ENCODE results near the gene RFTN1.
A peak's percentile ranks its signal among the peaks of the same experiment; 100 is the strongest.
"Not testable (repeated sequence)": the region's sequence is repeated elsewhere in the genome, so short reads cannot be mapped to it uniquely, and the experiment has no call there.

RFTN1 gene

DNA sequence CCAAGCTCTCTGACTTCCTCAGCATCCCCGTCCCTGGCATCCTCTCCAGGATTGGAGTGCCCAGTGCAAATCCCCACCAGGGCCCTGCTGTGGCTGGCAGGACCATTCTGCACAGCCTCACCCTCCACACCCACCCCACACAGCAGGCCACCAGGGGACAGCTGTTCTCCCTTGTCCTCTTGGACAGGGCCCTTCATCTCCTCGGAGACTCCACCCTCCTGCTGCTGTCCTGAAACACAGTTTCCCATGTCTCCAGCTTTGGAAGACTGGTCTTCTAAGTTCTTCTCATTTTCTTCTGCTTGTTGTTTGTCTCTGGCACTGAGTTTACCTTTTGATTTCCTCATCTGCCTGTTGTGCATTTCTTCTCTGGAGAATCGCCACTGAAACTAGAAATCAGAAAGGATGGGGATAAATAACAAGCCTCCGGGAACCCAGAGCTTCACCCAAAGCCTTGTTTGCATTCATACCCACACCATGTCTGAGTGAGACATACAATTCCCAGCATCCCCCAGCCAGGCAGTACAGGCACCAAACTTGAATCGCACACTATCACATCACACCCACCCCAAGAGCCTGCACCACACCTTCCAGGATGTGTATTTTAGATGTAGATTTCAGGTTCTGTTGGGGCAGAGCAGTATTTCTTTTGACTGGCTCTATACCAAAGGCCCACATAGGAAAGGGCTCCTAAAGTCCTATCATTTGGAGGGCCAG lies 196.5 kb downstream of the RFTN1 start:
- DNase-seq, result no peak
- in situ Hi-C loops (cut with HindIII; ENCODE audit: low pct_ligation_motif_present, low pct_unique_long_range_greater_than_20kb, low sequenced_read_pairs), result no loop called here

DNA sequence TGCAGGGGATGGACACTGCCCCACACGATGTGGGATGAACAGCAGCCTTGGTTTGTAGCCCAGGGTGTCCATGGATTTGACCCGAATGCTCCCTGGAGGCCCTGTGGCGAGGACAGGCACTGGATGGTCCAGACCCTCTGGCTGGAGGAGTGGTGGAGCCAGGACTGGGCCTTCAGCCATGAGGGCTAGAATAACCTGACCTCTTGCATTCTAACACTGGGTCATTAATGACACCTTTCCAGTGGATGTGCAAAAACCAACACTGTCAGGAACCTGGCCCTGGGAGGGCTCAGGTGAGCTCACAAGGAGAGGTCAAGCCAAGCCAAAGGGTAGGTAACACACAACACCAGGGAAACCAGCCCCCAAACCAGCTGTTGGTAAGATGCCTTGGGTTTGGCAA lies 197.1 kb downstream of the RFTN1 start:
- DNase-seq, result no peak
- in situ Hi-C loops (cut with HindIII; ENCODE audit: low pct_ligation_motif_present, low pct_unique_long_range_greater_than_20kb, low sequenced_read_pairs), result no loop called here

DNA sequence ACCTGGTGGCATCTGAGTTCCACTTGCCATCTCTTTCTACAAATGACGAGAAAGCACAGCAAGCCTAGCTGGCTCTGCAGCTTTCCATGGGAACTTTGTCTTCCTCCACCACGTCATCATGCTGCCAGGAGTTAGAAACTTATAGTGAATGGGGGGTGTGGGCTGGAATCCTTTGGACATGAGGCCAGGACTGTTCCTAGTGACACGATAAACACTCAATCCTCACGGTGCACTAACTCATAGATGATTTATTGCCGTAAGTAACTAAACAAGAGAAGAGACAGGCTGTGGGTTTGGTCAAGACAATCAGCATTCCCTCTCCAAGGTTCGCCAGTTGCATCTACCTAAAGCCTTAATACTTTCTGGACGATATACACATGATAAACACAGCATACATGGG lies 197.9 kb downstream of the RFTN1 start:
- in situ Hi-C loops (cut with HindIII; ENCODE audit: low pct_ligation_motif_present, low pct_unique_long_range_greater_than_20kb, low sequenced_read_pairs), result no loop called here

DNA sequence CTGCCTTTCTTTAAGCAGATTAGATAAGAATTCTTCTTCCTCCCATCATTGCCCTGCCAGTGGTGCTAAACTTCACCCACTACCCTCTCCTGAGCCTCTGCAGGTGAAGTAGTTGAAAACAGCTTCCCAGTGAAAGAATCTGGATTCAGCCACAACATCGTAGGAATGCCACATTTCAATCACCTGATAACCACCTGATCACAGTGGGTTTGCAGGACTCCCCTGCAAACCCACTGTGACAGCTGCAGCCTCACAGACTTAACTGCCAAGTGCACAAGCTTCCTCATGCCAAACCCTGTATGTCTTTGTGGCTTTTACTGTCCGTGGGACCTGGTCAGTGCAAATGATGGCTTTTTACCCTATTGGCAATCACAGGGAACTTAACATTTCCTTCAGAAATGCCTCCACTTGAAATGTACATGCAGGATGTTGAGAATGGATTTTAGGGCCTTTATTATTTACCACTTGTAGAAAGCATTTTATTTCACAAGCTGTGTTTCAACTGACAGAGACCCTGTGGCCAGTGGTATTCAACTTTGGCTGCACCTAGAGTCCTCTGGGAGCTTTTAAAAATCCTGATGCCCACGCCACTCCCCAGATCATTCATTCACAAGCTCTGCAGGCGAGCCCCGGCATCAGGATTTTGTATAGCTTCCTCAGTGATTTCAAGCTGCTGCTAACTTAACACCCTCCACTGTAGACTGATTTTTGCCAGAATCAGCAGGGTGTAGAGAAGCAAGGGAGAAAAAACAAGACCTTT lies 199.4 kb downstream of the RFTN1 start:
- no peak for DNase-seq
- in situ Hi-C loops (cut with HindIII; ENCODE audit: low pct_ligation_motif_present, low pct_unique_long_range_greater_than_20kb, low sequenced_read_pairs), result no loop called here

More for the DNA sequence above, 197.9 kb downstream of the RFTN1 start:
- no peak for DNase-seq

DNA sequence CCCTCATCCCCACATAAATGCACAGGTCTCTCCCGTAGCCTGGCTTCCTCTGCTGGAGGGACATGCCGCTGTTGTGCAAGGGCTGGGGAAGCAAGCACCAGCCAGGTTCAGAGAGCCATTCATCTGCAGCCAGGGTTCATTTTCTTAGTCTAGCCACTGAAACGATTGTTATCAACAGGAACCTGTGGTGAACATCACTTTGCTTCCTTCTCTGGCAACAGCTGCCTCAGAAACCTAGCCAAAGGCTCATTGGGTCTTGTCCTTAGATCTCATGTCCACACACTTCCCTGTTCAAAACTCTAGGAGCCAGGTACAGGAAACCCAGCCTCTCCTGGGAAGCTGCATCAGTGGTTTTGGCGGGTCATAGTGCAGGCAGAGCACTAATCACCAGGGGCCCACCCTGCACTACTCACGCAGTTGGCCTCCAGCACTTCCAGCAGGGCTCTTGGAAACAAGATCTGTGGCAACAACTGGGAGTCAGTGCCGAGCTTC lies 201.5 kb downstream of the RFTN1 start:
- in situ Hi-C loops (cut with HindIII; ENCODE audit: low pct_ligation_motif_present, low pct_unique_long_range_greater_than_20kb, low sequenced_read_pairs), result no loop called here
- DNase-seq, result no peak

GRCh38 chr3:16310486-16310885 lies 203.0 kb downstream of the RFTN1 start:
- in situ Hi-C loops (cut with HindIII; ENCODE audit: low pct_ligation_motif_present, low pct_unique_long_range_greater_than_20kb, low sequenced_read_pairs); DNase-seq: not testable (repeated sequence)

DNA sequence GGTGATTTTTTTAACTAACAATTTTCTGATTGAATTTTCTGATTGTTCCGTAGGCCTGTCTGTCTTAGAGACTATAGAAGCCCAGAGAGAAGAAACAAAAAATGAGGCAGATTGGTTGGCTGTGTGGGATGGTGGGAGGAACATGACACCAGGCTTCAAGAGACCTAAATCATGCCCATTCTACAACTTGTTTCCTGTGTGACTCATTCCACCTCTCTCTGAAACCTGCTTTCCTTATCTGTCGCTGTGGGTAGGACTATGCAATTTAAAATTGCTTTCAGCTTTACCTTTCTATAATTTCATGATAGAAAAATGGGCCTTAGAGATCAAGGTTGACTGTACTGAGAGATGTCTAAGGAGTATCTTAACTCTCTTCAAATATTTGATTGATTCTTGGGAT lies 203.9 kb downstream of the RFTN1 start:
- DNase-seq, result peak; percentile 41
- in situ Hi-C loops (cut with HindIII; ENCODE audit: low pct_ligation_motif_present, low pct_unique_long_range_greater_than_20kb, low sequenced_read_pairs), result no loop called here

- in situ Hi-C loops (cut with HindIII; ENCODE audit: low pct_ligation_motif_present, low pct_unique_long_range_greater_than_20kb, low sequenced_read_pairs), result no loop called here
- no peak for DNase-seq
These were observed 204.8 kb downstream of the RFTN1 start for GRCh38 chr3:16308727-16309126.

GRCh38 chr3:16307832-16308531 lies 205.5 kb downstream of the RFTN1 start:
- DNase-seq, result no peak
- in situ Hi-C loops (cut with HindIII; ENCODE audit: low pct_ligation_motif_present, low pct_unique_long_range_greater_than_20kb, low sequenced_read_pairs), result no loop called here

- no peak for DNase-seq
- in situ Hi-C loops (cut with HindIII; ENCODE audit: low pct_ligation_motif_present, low pct_unique_long_range_greater_than_20kb, low sequenced_read_pairs), result no loop called here
These were observed 208.4 kb downstream of the RFTN1 start for GRCh38 chr3:16305111-16305541.

DNA sequence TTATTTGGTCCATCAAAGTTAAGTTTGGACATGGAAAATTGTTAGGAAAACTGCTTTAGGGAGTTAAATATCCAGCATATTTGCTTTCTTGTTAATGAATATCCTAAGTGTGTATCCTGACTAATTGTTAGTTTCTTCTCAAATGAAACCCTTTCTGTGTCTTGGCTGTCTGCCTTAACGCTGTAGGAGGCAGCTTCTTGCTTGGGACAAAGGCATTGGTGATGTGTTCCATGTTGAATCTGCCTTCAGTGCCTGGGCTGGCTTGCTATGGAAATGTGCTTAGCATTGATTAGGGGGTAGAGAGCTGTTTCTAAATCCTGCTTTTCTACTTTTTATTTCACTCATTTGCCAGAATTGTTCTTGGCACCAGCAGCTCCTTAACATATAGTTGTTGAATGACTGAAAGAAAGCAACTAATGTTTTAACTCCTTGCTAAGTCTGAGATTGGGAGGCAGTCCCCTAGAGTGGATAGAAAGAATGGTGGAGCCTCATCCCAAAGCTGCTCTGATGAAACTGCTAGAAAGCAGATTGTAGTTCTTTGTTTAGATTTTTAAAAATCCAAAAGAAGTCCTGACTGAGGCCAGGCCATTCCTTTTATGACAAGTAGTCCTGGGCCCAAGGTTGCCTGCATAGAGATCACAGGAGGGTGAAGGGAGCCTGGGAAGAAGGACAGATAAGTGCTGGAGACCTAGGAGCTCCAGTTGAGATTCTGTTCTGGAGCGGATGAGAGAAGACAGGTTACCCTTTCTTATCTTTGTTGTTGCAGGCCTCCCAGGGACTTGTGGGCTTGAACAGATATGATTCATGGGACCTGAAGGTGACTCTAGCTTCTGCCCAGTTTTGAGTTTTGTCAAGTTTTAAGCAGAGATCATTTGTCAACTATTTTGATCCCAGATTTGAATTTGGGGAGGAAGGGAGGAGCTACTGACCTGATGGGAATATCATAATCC lies 209.2 kb downstream of the RFTN1 start:
- in situ Hi-C loops (cut with HindIII; ENCODE audit: low pct_ligation_motif_present, low pct_unique_long_range_greater_than_20kb, low sequenced_read_pairs), result no loop called here
- DNase-seq, result no peak

DNA sequence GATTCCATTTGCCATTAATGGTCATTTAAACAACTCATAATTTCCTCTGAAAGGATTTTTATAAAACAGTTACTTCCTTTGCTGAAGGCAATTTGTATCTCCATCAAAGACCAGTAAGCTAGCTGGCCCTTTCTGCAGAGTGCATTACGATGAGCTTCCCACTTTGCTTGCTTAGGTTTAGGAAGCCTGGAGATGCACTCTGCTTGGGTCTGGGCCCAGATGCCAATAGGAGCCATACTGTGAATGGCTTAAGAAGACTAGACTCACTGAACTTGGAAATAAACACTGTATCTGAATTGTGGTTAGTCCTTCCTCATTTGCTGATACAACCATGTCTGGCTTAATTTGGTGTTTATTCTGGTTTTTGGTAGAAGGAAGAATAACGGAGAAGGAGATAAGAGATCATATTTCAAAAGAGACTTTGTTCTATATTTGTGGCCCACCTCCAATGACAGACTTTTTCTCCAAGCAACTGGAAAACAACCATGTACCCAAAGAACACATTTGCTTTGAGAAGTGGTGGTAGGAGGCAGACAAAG lies 210.4 kb downstream of the RFTN1 start:
- no peak for DNase-seq
- in situ Hi-C loops (cut with HindIII; ENCODE audit: low pct_ligation_motif_present, low pct_unique_long_range_greater_than_20kb, low sequenced_read_pairs), result no loop called here

DNA sequence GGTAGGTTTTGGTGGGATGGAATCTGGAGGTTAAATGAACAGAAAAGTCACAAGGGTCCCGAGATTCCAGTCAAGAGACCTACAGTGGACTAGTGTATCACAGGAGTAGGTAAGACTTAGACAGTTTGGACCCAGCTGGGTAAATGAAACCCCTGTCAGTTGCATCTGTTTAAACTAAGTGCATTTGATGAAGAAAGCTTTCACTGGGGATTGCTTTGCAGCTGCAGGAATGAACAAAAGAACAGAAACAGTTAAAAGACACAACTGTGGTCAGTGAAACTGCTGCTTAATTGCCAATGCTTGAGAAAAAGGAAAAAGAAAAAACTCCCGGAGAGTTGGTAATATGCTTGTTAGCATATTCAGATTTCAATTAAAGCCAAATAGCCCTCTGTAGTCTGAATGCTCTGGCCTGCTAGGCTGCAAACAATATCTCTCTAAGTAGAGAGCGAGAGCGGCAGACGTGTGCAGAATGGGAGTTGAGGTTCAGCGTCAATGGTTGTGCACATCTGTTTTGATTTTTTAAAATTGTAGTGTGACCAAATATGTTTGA lies 211.3 kb downstream of the RFTN1 start:
- DNase-seq, result no peak
- in situ Hi-C loops (cut with HindIII; ENCODE audit: low pct_ligation_motif_present, low pct_unique_long_range_greater_than_20kb, low sequenced_read_pairs), result no loop called here

GRCh38 chr3:16301507-16301906 lies 212.0 kb downstream of the RFTN1 start:
- in situ Hi-C loops (cut with HindIII; ENCODE audit: low pct_ligation_motif_present, low pct_unique_long_range_greater_than_20kb, low sequenced_read_pairs), result no loop called here
- no peak for DNase-seq

- in situ Hi-C loops (cut with HindIII; ENCODE audit: low pct_ligation_motif_present, low pct_unique_long_range_greater_than_20kb, low sequenced_read_pairs), result no loop called here
- DNase-seq, result no peak
These were observed 212.6 kb downstream of the RFTN1 start for GRCh38 chr3:16300881-16301359.

DNA sequence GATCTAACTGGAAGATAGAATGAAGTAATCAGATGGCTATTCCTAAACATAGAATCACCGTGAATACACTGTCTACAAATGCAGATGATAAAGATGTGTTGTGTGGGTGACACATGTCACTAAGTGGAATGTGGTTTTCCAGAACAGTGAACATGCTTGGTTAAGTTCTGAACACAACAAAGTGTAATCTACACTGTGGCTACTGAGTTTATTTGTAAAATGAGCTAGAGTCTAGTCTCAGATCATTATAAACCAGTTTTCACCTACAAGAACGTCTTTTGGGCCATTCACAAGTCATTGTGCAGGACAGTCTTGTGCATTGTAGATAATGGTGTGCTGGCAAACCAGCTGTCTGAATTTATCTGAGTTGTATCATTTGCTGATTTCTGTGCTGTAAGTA lies 213.2 kb downstream of the RFTN1 start:
- DNase-seq, result no peak
- in situ Hi-C loops (cut with HindIII; ENCODE audit: low pct_ligation_motif_present, low pct_unique_long_range_greater_than_20kb, low sequenced_read_pairs), result no loop called here

DNA sequence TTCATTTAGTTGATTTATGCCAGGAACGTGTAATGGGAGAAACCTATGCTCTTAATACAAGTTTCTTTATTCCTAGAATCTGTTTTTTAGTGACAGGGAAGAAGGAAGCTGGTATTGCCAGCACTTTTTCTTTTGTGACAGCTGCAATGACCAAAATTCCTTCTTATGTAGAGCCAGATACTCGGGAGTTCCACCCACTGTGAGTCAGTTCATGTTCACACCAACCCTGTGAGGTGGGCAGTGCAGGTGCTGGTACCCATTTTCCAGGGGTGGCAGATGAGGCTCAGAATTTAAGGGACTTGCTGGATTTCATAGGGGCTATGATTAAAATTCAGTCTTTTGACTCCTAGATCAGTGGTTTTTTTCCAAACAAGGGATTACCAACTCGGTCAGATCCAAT lies 213.8 kb downstream of the RFTN1 start:
- in situ Hi-C loops (cut with HindIII; ENCODE audit: low pct_ligation_motif_present, low pct_unique_long_range_greater_than_20kb, low sequenced_read_pairs), result no loop called here
- no peak for DNase-seq

GRCh38 chr3:16298891-16299290 lies 214.6 kb downstream of the RFTN1 start:
- in situ Hi-C loops (cut with HindIII; ENCODE audit: low pct_ligation_motif_present, low pct_unique_long_range_greater_than_20kb, low sequenced_read_pairs), result no loop called here
- no peak for DNase-seq

Measured in ACHN (cell line).